WI38 (cell line): Measurements from ENCODE around the gene ZSWIM6.

Experiments
- H3K4me3 ChIP-seq: 2 replicates; pipeline ENCODE4 v1.5.1; 2011; ENCODE audit warnings: low read depth, mild to moderate bottlenecking, control low read depth, low read length
- CTCF ChIP-seq: IDR thresholded peaks from 2 replicates; pipeline ENCODE4 v1.5.1; 2012; ENCODE audit warnings: low read depth, mild to moderate bottlenecking, control low read depth, low read length

ZSWIM6 gene

DNA sequence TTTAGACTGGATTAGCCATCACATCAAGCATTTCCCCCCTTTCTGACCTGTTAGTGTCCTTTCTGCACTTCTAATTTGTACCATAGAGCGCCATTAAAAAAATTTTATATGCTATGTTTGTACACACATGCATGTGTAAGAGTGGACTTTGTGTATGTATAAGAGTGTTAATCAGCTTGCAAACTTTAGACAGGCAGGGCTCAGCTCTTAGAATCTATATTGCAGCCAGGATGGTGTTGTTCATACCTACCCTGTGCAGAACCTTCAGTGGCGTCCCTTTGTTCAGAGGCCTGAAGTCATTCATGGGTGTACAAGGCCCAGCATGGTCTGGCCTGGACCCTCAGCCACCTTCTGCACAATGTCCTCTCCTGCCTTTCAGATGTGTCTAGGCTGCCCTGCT is 19.7 kb downstream of the ZSWIM6 start:
- no peak for TF ChIP-seq CTCF
- H3K4me3 ChIP-seq, result no peak overlapping the region

DNA sequence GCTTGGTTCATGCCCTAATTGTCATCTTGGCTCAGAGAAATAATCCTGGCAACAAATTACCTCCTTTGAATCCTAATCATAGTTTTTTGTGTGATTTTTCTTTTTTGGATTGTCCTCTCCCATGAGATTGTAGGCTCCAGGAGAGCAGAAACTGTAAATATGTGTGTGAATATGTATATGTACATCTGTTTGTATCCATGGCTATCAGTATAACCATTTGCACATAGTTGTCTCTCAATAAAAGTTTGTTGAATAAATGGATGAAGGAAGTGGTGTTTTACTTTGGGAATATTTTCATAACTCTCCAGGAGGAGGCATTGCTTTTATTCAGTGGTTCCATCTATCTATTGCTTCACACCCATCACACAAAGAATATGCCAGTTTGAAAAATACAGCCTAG is 20.1 kb downstream of the ZSWIM6 start:
- H3K4me3 ChIP-seq, result no peak overlapping the region
- no peak for TF ChIP-seq CTCF

DNA sequence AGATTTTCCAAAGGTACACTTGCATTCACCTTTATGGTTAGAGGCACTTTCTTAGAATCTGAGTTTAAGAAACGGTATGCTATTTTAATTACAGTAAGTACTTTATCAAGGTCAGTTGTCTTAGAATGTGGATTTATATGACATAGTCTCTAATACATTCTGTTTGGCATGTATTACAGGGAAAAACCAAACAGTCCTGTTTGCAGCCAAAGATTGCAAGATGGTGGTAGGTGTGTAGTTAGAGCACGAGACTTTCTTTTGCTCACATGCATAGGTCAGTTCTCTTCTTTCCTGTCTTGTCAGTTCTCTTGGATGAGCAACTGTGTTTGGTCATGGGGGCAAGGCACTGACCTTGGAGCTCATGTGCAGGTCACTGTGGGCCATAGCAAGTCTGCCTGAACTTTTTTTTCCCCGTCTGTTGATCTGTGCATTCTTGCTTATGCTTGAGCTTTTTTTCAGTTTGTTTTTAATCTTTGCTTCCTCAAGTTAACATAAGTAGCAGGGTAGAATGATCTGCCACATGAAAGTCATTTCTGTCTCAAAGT is 20.6 kb downstream of the ZSWIM6 start:
- no peak for TF ChIP-seq CTCF

GRCh38 chr5:61353293-61353692 is 21.2 kb downstream of the ZSWIM6 start:
- TF ChIP-seq CTCF, result no peak
- H3K4me3 ChIP-seq, result no peak overlapping the region

More for the DNA sequence above, 20.6 kb downstream of the ZSWIM6 start:
- H3K4me3 ChIP-seq, result no peak overlapping the region

GRCh38 chr5:61354199-61354598 is 22.1 kb downstream of the ZSWIM6 start:
- no peak for TF ChIP-seq CTCF
- H3K4me3 ChIP-seq, result no peak overlapping the region

GRCh38 chr5:61357745-61358144 is 25.7 kb downstream of the ZSWIM6 start:
- TF ChIP-seq CTCF, result 0 out of 2 replicates have a peak, but pooled peaks have one; percentile 4
- no peak overlapping the region for H3K4me3 ChIP-seq

GRCh38 chr5:61362796-61363368 is 30.8 kb downstream of the ZSWIM6 start:
- H3K4me3 ChIP-seq, result no peak overlapping the region
- no peak for TF ChIP-seq CTCF
